HK-2 (cell line): Measurements from ENCODE around the gene FAM83B.

Source experiments
- DNase-seq: peaks from one replicate; pipeline ENCODE4 v3.0.0-alpha.2; 2018; ENCODE audit not compliant: unreplicated experiment

The FAM83B gene

DNA sequence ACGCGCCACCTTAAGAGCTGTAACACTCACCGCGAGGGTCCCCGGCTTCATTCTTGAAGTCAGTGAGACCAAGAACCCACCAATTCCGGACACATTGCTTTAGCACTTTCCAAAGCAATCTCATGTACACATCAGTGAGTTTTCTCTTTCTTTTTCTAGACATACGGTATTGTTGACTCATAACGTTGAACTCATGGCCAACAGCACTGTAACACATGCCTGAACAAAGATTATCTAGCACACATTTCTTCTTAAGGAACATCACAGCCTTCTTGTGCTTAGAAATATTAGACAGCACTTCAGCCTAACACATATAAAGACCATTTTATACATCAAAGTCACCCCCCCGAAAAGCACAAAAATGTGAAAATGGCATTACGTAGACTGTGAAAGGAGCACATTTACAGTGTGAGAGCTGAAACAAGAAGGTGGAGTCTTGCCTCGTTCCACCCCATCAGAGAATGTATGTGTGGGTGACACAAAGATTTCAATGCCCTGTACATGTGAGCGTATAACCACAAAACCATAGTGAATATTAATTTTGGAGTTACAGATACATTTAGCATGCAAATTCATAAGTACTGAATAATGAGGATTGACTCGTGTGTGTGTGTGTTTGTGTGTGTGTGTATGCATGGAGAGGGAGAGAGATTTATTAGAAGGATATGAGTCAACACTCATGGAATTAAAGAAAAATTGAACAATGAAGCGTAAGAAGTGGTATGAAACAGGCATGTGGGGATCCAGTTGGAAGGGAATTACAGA is 134.1 kb downstream of the FAM83B start:
- no peak for DNase-seq

DNA sequence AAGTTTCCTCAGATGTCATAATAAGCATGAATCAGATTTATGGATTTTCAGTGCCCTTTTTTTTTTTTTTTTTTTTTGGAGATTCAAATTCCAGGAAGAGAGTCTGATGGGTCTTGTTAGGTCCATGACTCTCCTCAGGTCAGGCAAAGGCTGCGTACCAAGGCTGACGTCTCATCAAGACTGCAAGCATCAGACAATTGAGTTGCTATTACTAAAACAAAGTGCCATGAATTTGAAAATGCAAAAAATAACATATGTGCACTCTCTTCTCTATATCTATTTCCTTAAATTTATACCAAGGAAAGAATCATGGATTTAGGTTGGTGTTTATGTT is 134.7 kb downstream of the FAM83B start:
- no peak for DNase-seq

DNA sequence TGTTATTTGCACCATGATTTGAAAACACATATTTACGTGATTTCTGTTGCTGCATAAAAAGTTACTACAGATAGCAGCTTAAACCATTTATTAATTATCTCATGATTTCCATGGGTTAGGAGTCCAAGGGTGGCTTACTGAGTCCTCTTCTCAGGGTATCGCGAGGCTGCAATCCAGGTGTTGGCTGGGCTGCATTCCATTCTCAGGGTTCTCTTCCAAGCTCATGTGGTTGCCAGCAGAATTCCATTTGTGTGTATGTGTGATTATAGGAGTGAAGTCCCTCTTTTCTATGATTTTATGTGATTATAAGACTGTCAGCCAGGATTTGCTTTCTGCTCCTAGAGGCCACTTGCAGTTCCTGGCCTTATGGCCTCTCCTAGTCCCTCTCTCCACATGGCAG is 135.1 kb downstream of the FAM83B start:
- no peak for DNase-seq

DNA sequence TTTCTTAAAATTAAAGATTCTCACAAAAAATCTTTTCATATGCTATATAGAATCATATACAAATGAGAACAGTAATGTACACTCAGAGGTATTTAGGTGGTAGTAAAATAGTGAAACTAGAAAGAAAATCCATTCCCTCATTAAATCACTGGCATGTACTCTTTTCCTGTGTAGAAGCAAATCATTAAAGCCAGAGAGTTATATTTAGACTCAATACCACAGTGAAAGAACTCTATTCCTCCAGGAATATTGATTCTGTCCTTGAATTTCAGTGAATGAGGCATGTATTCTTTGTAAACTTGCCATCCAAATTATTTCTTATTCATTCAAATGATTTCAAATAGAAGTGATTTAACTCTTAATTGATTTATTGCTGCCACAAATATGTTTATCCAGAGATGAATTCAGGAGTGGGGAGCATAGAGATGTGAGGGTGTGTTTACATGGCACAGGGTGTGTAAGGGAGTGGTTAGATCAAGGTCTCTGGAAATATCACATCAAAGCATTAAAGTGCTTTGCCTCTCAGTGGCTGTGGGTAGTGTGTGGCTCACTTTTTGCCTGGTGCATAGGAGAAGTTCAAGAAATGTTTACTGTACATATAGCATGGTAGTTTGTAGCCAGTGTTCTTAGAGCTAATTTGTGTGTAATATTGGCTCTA is 141.2 kb downstream of the FAM83B start:
- DNase-seq: no peak

DNA sequence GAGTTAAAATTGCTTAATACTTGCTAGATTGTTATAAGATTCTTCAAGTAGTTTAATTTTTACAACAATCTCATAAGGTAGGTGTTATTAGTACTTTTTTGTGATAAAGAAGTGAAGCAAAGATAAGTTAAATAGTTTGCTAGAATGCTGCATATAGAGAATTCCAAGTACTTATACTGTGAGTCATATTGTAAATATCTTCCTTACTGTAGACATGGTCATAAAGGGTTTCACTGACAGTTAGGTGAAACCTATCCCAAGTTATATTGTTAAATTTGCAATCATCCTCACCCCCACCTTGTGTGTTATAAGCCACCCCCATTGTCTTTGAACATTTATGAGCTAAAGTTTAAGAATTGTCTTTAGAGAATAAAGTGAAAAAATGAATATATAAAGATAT is 142.0 kb downstream of the FAM83B start:
- no peak for DNase-seq

DNA sequence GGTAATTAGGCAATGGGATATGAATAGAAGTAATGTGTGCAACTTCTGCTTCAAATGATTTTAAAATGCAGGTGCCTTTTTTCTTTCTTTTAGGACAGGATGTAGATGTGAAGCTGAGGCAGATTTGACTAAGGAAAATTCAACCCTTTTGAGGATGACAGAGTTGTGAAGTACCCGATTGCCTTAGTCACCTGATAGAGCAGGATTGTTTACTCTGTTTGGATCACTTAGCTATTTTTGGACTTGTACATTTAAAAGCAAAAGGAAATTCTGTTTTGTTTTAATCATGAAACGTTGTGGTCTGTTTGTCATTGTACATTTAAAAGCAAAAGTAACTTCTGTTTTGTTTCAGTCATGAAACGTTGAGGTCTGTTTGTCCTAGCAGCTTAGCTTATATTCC is 143.4 kb downstream of the FAM83B start:
- DNase-seq: no peak
